Stomach (tissue), 4 donors: Measurements from ENCODE around the gene DCDC1.

ENCODE experiments used
- POLR2A ChIP-seq, 4 donors: fragments of 450-650 bp; IDR thresholded peaks; one replicate each; pipeline ENCODE4 v1.6.1; 2016; ENCODE audit warnings: antibody characterized with exemption in 4 of 4, control low read depth in 2 of 4, mild to moderate bottlenecking in 1 of 4, moderate library complexity in 1 of 4
- TF ChIP-seq, protein P1 (sequence below), 7 experiments: fragments of 450-650 bp in 4 of 7; fragments of 200-600 bp in 3 of 7; sonication (generic) in 3 of 7; IDR thresholded peaks; one replicate each; pipeline ENCODE4 v1.5.1; 2016 to 2019; ENCODE audit warnings: antibody characterized with exemption in 7 of 7, control low read depth in 2 of 7, mild to moderate bottlenecking in 1 of 7

DNA sequence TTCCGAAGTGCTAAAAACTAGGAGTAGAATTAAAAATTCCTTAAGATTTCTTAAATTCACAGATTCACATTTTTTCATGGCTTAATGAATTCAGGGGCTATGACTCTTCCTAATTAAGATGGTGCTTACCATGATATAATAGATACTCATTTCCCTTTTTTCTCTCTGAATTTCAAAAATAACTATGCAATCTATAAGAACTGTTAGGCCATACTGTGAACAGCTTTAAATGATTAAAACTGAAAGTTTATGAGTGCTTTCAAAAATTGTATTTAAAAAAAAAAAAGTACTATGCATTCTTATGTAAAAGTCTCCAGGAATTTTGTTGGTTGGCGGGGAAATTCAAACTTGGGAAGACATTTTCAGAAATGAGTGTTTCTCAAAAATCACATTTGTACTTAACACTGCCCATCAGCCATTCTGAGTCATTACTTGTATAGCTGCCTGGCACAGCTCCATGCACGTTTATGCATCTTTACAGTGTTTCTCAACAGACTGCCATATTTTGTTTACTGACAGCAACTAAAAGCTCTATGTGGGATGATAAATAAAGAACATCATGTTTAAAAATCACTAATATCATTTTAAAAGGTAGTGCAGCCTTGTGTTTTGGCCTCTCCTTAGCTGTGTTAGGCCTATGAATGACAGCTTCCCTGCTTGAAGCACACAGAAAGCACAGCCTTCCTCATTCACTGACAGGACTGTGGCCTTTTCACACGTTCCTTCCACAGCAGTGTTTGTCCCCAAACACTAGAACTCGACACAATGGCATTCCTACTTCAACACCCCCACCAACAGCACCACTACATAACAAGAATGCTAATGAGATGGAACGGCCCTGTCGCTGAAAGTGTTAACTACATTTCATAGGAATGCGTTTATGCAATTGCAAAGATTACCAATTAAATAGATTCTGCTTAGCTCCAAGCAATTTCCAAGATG is 131.4 kb downstream of the DCDC1 start:
- no peak for TF ChIP-seq POLR2A (IDR thresholded peaks at IDR 0.05)
- TF ChIP-seq, protein P1, sequence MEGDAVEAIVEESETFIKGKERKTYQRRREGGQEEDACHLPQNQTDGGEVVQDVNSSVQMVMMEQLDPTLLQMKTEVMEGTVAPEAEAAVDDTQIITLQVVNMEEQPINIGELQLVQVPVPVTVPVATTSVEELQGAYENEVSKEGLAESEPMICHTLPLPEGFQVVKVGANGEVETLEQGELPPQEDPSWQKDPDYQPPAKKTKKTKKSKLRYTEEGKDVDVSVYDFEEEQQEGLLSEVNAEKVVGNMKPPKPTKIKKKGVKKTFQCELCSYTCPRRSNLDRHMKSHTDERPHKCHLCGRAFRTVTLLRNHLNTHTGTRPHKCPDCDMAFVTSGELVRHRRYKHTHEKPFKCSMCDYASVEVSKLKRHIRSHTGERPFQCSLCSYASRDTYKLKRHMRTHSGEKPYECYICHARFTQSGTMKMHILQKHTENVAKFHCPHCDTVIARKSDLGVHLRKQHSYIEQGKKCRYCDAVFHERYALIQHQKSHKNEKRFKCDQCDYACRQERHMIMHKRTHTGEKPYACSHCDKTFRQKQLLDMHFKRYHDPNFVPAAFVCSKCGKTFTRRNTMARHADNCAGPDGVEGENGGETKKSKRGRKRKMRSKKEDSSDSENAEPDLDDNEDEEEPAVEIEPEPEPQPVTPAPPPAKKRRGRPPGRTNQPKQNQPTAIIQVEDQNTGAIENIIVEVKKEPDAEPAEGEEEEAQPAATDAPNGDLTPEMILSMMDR (IDR thresholded peaks at IDR 0.05) = no peak
